Neuronal stem cell (in vitro differentiated cells): ENCODE data around the gene SEMA3F.

Experiments
- DNase-seq: peaks from one replicate; pipeline ENCODE4 v3.0.0-alpha.2; 2013; ENCODE audit warnings: low spot score
- H2AFZ ChIP-seq: one replicate; pipeline ENCODE4 v1.6.1; 2013; ENCODE audit warnings: mild to moderate bottlenecking, low read length, inconsistent platforms
- H2AK5ac ChIP-seq: 2 replicates; pipeline ENCODE4 v1.6.1; 2013; ENCODE audit warnings: low read depth, mild to moderate bottlenecking, inconsistent platforms, low read length, moderate library complexity, mixed read lengths
- H2BK120ac ChIP-seq: 2 replicates; pipeline ENCODE4 v1.6.1; 2013; ENCODE audit warnings: low read depth, mild to moderate bottlenecking, inconsistent platforms, low read length, moderate library complexity, mixed read lengths
- H2BK12ac ChIP-seq: one replicate; pipeline ENCODE4 v1.6.1; 2013; ENCODE audit warnings: low read length, inconsistent platforms
- H2BK15ac ChIP-seq: 2 replicates; pipeline ENCODE4 v1.6.1; 2013; ENCODE audit warnings: mild to moderate bottlenecking, low read length, inconsistent platforms, mixed read lengths
- H2BK5ac ChIP-seq: one replicate; pipeline ENCODE4 v1.6.1; 2013; ENCODE audit warnings: inconsistent platforms, mild to moderate bottlenecking, low read length, moderate library complexity
- H3K14ac ChIP-seq: one replicate; pipeline ENCODE4 v1.6.1; 2013; ENCODE audit warnings: low read length, inconsistent platforms
- H3K18ac ChIP-seq: 2 replicates; pipeline ENCODE4 v1.6.1; 2013; ENCODE audit warnings: low read length, inconsistent platforms
- H3K23ac ChIP-seq: 2 replicates; pipeline ENCODE4 v1.6.1; 2013; ENCODE audit warnings: low read depth, mild to moderate bottlenecking, mixed read lengths, low read length, inconsistent platforms; ENCODE audit not compliant: poor library complexity
- H3K27ac ChIP-seq: replicated peaks from 3 replicates; pipeline ENCODE4 v1.5.1; 2013; ENCODE audit warnings: low read length, inconsistent platforms
- H3K27me3 ChIP-seq, 3 experiments: 2 replicates each; pipeline ENCODE4 v1.6.1; 2013; ENCODE audit warnings: low read length in 3 of 3, mild to moderate bottlenecking in 2 of 3, inconsistent platforms in 1 of 3, low read depth in 1 of 3, mixed read lengths in 1 of 3, moderate library complexity in 1 of 3; ENCODE audit not compliant: control insufficient read depth in 3 of 3, insufficient read depth in 3 of 3
- H3K36me3 ChIP-seq, 2 donors: replicated peaks in 1 of 2; 2 replicates each; pipeline ENCODE4 v1.6.1; 2013; ENCODE audit warnings: low read length in 2 of 2; ENCODE audit not compliant: control insufficient read depth in 2 of 2, insufficient read depth in 2 of 2
- H3K4ac ChIP-seq: 2 replicates; pipeline ENCODE4 v1.6.1; 2013; ENCODE audit warnings: inconsistent platforms, mild to moderate bottlenecking, low read length, moderate library complexity
- H3K4me1 ChIP-seq, 2 donors: 1 replicate in 1 of 2; 2 replicates in 1 of 2; pipeline ENCODE4 v1.6.1; 2013; ENCODE audit warnings: low read length in 2 of 2, low read depth in 1 of 2; ENCODE audit not compliant: control insufficient read depth in 2 of 2, insufficient read depth in 1 of 2
- H3K4me2 ChIP-seq: one replicate; pipeline ENCODE4 v1.6.1; 2013; ENCODE audit warnings: mild to moderate bottlenecking, low read length, inconsistent platforms; ENCODE audit not compliant: insufficient read depth, poor library complexity, severe bottlenecking
- H3K4me3 ChIP-seq, 2 donors: 2 replicates each; pipeline ENCODE4 v1.5.1; 2013; ENCODE audit warnings: low read length in 2 of 2, mild to moderate bottlenecking in 2 of 2, inconsistent platforms in 1 of 2, moderate library complexity in 1 of 2
- H3K79me1 ChIP-seq: one replicate; pipeline ENCODE4 v1.6.1; 2013; ENCODE audit warnings: low read depth, mild to moderate bottlenecking, inconsistent platforms, low read length, moderate library complexity
- H3K9ac ChIP-seq: one replicate; pipeline ENCODE4 v1.6.1; 2013; ENCODE audit warnings: mild to moderate bottlenecking, low read depth, low read length, inconsistent platforms; ENCODE audit not compliant: poor library complexity
- H3K9me3 ChIP-seq, 2 donors: replicated peaks in 1 of 2; 2 replicates each; pipeline versions ENCODE3 to v1.6.1; 2013; ENCODE audit warnings: low read length in 2 of 2, mild to moderate bottlenecking in 2 of 2, inconsistent platforms in 1 of 2, low read depth in 1 of 2, mixed read lengths in 1 of 2, moderate library complexity in 1 of 2; ENCODE audit not compliant: control insufficient read depth in 2 of 2, insufficient read depth in 1 of 2
- H4K8ac ChIP-seq: one replicate; pipeline ENCODE4 v1.6.1; 2013; ENCODE audit warnings: low read depth, mild to moderate bottlenecking, inconsistent platforms, low read length, moderate library complexity
- H4K91ac ChIP-seq: one replicate; pipeline ENCODE4 v1.6.1; 2013; ENCODE audit warnings: low read length, low read depth, mild to moderate bottlenecking, inconsistent platforms; ENCODE audit not compliant: poor library complexity
- WGBS, 2 donors: extraction: QIAGEN DNeasy Blood & Tissue Kit; methylation state at CpG; one replicate each; pipeline ENCODE4 v1.1.7; 2013; ENCODE audit warnings: missing lambda C conversion rate in 2 of 2, mixed read lengths in 1 of 2; ENCODE audit not compliant: insufficient read length in 2 of 2, insufficient replicate concordance in 1 of 2; ENCODE audit errors: extremely low coverage in 2 of 2; 5-methylcytosine and 5-hydroxymethylcytosine counted together

Gene SEMA3F

DNA sequence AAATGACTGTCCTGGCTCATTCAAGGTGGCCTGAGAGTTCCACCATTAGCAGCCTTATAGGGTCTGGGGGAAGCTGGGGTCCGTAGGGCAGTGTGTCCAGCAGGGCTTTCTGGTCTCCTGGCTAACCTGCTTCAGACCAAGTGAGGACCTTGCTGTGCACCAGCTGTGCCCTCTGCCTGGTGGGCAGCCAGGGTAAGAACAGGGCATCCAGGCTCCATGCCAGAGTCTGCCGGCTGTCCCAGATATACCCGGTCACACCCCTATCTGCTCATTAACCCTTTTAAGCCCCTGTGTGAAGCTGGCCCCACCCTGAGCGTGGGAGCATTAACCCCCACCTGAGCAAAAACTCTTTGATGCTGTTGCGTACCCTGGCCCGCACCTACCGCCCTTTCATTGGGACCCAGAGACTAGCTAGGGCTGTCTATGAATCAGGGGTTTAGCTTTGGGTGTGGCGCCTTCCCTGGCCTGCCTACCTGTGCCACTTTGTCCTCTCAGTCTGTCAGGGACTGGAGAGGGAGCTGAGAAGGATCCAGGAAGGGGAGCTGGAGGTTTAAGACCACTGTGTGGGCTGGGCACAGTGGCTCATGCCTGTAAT is 17.6 kb downstream of the SEMA3F start:
- H4K91ac ChIP-seq: no peak overlapping the region

GRCh38 chr3:50173685-50174516 is 18.8 kb downstream of the SEMA3F start:
- Histone ChIP-seq H2BK12ac (no peak overlapping the region), H2AK5ac (peak overlapping the region; percentile 40), H2BK120ac (no peak overlapping the region), H3K9ac (peak overlapping the region; percentile 73), H3K4ac (no peak overlapping the region), H4K8ac (no peak overlapping the region), H3K4me3 (peak overlapping the region in 1 of 2 donors; percentile 57), H3K36me3 (peaks cover 0 to 35% of the 10 kb centered on the region in 2 donors), H2BK5ac (peak overlapping the region; percentile 42), H3K14ac (no peak overlapping the region), H3K27me3 (no peaks in the 10 kb centered on the region), H3K18ac (peak overlapping the region; percentile 62), H3K4me1 (peaks cover 12 to 28% of the 10 kb centered on the region in 2 donors), H2AFZ (no peak overlapping the region), H3K4me2 (no peak overlapping the region), H4K91ac (no peak overlapping the region), H3K23ac (peak overlapping the region; percentile 45), H2BK15ac (peak overlapping the region; percentile 4), H3K9me3 (peaks cover 0 to 2% of the 10 kb centered on the region in 2 donors), H3K79me1 (peaks cover 34% of the 10 kb centered on the region), H3K27ac (no peak overlapping the region)
- no peak for DNase-seq
- WGBS, 2 donors: no CpG with 5 or more reads among the region's 29 CpGs

More for the DNA sequence above, 17.6 kb downstream of the SEMA3F start:
- H3K18ac ChIP-seq: peak overlapping the region; percentile 52
- H4K8ac ChIP-seq: no peak overlapping the region
- no peaks in the 10 kb centered on the region for H3K27me3 ChIP-seq
- H3K36me3 ChIP-seq: peaks cover 0 to 35% of the 10 kb centered on the region in 2 donors
- DNase-seq: no peak
- H2AFZ ChIP-seq: no peak overlapping the region
- no peak overlapping the region for H3K9ac ChIP-seq
- H3K4me2 ChIP-seq: no peak overlapping the region
- H3K79me1 ChIP-seq: peaks cover 34% of the 10 kb centered on the region
- H3K4me1 ChIP-seq: peaks cover 21 to 34% of the 10 kb centered on the region in 2 donors
- H3K4me3 ChIP-seq: no peak overlapping the region
- peak overlapping the region; percentile 19 for H2BK5ac ChIP-seq
- H2BK15ac ChIP-seq: no peak overlapping the region
- H2AK5ac ChIP-seq: peak overlapping the region; percentile 20
- peak overlapping the region; percentile 56 for H2BK120ac ChIP-seq
- no CpG with 5 or more reads among the region's 8 CpGs for WGBS, 2 donors
- no peak overlapping the region for H3K27ac ChIP-seq
- H3K9me3 ChIP-seq: peaks cover 0 to 2% of the 10 kb centered on the region in 2 donors
- H3K14ac ChIP-seq: no peak overlapping the region
- no peak overlapping the region for H3K4ac ChIP-seq
- H3K23ac ChIP-seq: no peak overlapping the region
- H2BK12ac ChIP-seq: no peak overlapping the region

DNA sequence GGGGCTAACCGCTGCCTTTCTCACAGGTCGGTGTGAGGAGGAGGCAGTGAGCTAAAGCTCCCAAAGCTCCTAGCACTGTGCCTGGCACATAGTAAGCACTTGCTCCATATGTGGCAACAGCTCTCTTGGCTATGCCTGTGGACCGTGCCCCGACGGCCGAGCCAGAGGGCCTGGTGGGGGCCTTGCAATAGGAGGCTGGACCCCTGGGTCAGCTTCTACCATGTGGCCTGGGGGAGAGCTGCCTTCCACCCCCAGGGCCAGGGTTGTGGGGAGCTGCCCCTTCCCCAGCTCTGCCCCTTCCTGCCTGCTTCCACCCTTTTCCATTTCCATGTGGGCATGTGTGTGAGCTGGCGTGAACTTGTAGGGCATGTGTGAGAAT is 19.4 kb downstream of the SEMA3F start:
- peaks cover 6 to 23% of the 10 kb centered on the region in 2 donors for H3K4me1 ChIP-seq
- H2BK12ac ChIP-seq: no peak overlapping the region
- H3K4me2 ChIP-seq: no peak overlapping the region
- peak overlapping the region; percentile 40 for H2BK15ac ChIP-seq
- H3K9me3 ChIP-seq: peaks cover 0 to 2% of the 10 kb centered on the region in 2 donors
- H2BK5ac ChIP-seq: peak overlapping the region; percentile 48
- peak overlapping the region; percentile 47 for H3K14ac ChIP-seq
- no peak for DNase-seq
- no peak overlapping the region for H2AFZ ChIP-seq
- H4K8ac ChIP-seq: no peak overlapping the region
- H2BK120ac ChIP-seq: no peak overlapping the region
- H3K4ac ChIP-seq: no peak overlapping the region
- H3K23ac ChIP-seq: no peak overlapping the region
- no peak overlapping the region for H3K4me3 ChIP-seq
- H3K79me1 ChIP-seq: peaks cover 32% of the 10 kb centered on the region
- H3K18ac ChIP-seq: peak overlapping the region; percentile 36
- peak overlapping the region; percentile 31 for H2AK5ac ChIP-seq
- no peak overlapping the region for H3K27ac ChIP-seq
- peaks cover 0 to 35% of the 10 kb centered on the region in 2 donors for H3K36me3 ChIP-seq
- peak overlapping the region; percentile 54 for H3K9ac ChIP-seq
- WGBS, 2 donors: no CpG with 5 or more reads among the region's 7 CpGs
- H3K27me3 ChIP-seq: no peaks in the 10 kb centered on the region
- no peak overlapping the region for H4K91ac ChIP-seq

DNA sequence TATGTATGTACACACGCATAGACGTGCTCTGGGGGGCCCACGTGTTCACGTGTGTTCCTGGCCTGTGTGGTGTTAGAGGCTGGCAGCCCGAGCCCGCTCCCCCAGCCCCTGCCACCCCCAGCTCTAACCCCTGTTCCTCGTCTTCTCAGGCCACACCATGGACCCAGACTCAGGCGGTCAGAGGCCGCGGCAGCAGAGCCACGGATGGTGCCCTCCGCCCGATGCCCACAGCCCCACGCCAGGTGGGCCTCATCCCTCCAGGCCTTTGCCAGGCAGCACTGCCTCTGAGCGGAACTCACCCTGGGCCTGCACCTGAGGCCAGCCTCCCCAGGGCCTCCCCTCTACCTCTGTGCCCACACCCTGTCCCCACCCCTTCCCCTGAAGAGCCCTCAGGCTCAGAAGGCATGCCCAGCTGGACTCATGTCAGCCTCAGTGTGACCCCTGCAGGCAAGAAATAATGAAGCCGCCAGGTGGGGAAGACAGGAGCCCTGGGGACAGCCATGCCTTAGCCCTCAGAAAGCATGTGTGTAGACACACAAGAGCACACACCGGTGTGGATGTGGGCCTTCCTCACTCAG is 19.9 kb downstream of the SEMA3F start:
- Histone ChIP-seq H3K4me3 (no peak overlapping the region), H3K4me1 (peaks cover 6 to 17% of the 10 kb centered on the region in 2 donors), H2BK5ac (peak overlapping the region; percentile 48), H3K27ac (no peak overlapping the region), H3K23ac (peak overlapping the region; percentile 73), H4K91ac (no peak overlapping the region), H3K14ac (peak overlapping the region; percentile 47), H3K18ac (peak overlapping the region; percentile 36), H4K8ac (no peak overlapping the region), H2AFZ (no peak overlapping the region), H3K4me2 (no peak overlapping the region), H2BK120ac (no peak overlapping the region), H2AK5ac (peak overlapping the region; percentile 31), H3K9me3 (peaks cover 0 to 2% of the 10 kb centered on the region in 2 donors), H2BK15ac (peak overlapping the region; percentile 40), H3K36me3 (peaks cover 0 to 35% of the 10 kb centered on the region in 2 donors), H3K27me3 (no peaks in the 10 kb centered on the region), H3K79me1 (peaks cover 29% of the 10 kb centered on the region), H3K9ac (peak overlapping the region; percentile 54), H2BK12ac (peak overlapping the region; percentile 22), H3K4ac (no peak overlapping the region)
- DNase-seq: no peak
- no CpG with 5 or more reads among the region's 17 CpGs for WGBS, 2 donors
